ENCODE results near the gene TSG101.

The TSG101 gene

DNA sequence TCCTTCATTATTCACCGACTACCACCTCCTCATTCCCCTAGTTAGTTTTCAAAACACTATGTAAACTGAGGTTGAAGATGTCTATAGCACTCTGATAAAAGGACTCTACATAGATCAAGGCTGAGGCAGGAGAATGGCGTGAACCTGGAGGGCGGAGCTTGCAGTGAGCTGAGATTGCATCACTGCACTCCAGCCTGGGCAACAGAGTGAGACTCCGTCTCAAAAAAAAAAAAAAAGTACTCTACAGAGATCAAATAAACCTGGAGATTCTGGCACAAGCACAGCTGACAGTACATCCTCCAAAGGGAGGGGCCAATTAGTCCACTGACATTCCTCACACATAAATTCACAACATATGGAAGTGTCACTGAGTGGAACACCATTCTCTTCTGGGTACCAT, 31.0 kb downstream of the TSG101 start:
- Histone ChIP-seq H4K8ac (ENCODE audit: low read depth, low read length) (no peak overlapping the region), H2BK5ac (ENCODE audit: low read length) (no peak overlapping the region), H2BK120ac (ENCODE audit: low read depth, low read length) (no peak overlapping the region), H3K4me1 (ENCODE audit: control insufficient read depth in 2 of 2, insufficient read depth in 1 of 2, low read depth in 1 of 2, low read length in 2 of 2) (no peaks in the 10 kb centered on the region), H3K23ac (ENCODE audit: low read depth, low read length, poor library complexity) (no peak overlapping the region), H2AFZ (ENCODE audit: low read length) (no peak overlapping the region), H3K4me2 (ENCODE audit: insufficient read depth, low read length, poor library complexity, severe bottlenecking) (no peak overlapping the region), H3K9ac (ENCODE audit: low read depth, low read length, poor library complexity) (no peak overlapping the region), H4K91ac (ENCODE audit: low read depth, low read length, poor library complexity) (no peak overlapping the region), H3K4ac (ENCODE audit: low read length) (no peak overlapping the region), H2BK15ac (ENCODE audit: low read length) (no peak overlapping the region), H2AK5ac (ENCODE audit: low read depth, low read length) (no peak overlapping the region), H3K36me3 (replicated peaks in 1 of 2; ENCODE audit: control insufficient read depth in 2 of 2, insufficient read depth in 2 of 2, low read length in 2 of 2) (peaks cover 17 to 94% of the 10 kb centered on the region in 2 donors), H3K9me3 (replicated peaks in 1 of 2; ENCODE audit: control insufficient read depth in 2 of 2, insufficient read depth in 1 of 2, low read depth in 1 of 2, low read length in 2 of 2) (no peaks in the 10 kb centered on the region), H3K27ac (replicated peaks; ENCODE audit: low read length) (no peak overlapping the region), H3K4me3 (ENCODE audit: low read length in 2 of 2) (no peak overlapping the region), H3K18ac (ENCODE audit: low read length) (no peak overlapping the region), H3K79me1 (ENCODE audit: low read depth, low read length) (no peaks in the 10 kb centered on the region), H3K27me3 (ENCODE audit: control insufficient read depth in 3 of 3, insufficient read depth in 3 of 3, low read depth in 1 of 3, low read length in 3 of 3) (no peaks in the 10 kb centered on the region), H3K14ac (ENCODE audit: low read length) (no peak overlapping the region), H2BK12ac (ENCODE audit: low read length) (no peak overlapping the region)
- DNase-seq (ENCODE audit: low spot score), result no peak
- no CpG with 5 or more reads among the region's 4 CpGs for WGBS, 2 donors (ENCODE audit: extremely low coverage in 2 of 2, insufficient read length in 2 of 2, insufficient replicate concordance in 1 of 2)

DNA sequence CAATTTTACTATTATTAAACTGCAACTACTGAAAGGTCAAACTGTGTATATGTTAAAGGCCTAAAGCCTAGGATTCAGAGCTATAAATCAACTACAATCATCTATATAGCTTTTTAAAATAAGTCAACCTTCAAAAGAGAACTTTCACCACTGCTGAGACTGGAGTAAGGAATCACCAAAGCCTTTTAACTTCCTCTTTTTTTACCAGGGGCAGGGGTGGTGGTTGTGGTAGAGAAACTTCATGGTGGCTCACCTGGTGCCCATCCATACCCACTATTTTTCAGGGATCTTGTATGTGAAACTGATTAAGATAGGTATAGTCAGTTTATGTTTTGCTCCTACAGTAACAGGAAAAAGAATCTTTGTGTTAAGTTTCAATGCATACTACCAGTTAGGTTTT, 31.5 kb downstream of the TSG101 start:
- H3K4me2 ChIP-seq (ENCODE audit: insufficient read depth, low read length, poor library complexity, severe bottlenecking), result no peak overlapping the region
- no peak overlapping the region for H4K8ac ChIP-seq (ENCODE audit: low read depth, low read length)
- DNase-seq (ENCODE audit: low spot score), result no peak
- H3K4me3 ChIP-seq (ENCODE audit: low read length in 2 of 2), result no peak overlapping the region
- no peak overlapping the region for H2BK15ac ChIP-seq (ENCODE audit: low read length)
- H2AK5ac ChIP-seq (ENCODE audit: low read depth, low read length), result no peak overlapping the region
- H2BK12ac ChIP-seq (ENCODE audit: low read length), result no peak overlapping the region
- no peak overlapping the region for H3K27ac ChIP-seq (replicated peaks; ENCODE audit: low read length)
- peaks cover 20 to 94% of the 10 kb centered on the region in 2 donors for H3K36me3 ChIP-seq (replicated peaks in 1 of 2; ENCODE audit: control insufficient read depth in 2 of 2, insufficient read depth in 2 of 2, low read length in 2 of 2)
- no peak overlapping the region for H3K18ac ChIP-seq (ENCODE audit: low read length)
- no peaks in the 10 kb centered on the region for H3K27me3 ChIP-seq (ENCODE audit: control insufficient read depth in 3 of 3, insufficient read depth in 3 of 3, low read depth in 1 of 3, low read length in 3 of 3)
- H2AFZ ChIP-seq (ENCODE audit: low read length), result no peak overlapping the region
- no peak overlapping the region for H2BK120ac ChIP-seq (ENCODE audit: low read depth, low read length)
- H3K9me3 ChIP-seq (replicated peaks in 1 of 2; ENCODE audit: control insufficient read depth in 2 of 2, insufficient read depth in 1 of 2, low read depth in 1 of 2, low read length in 2 of 2), result no peaks in the 10 kb centered on the region
- H4K91ac ChIP-seq (ENCODE audit: low read depth, low read length, poor library complexity), result no peak overlapping the region
- no peak overlapping the region for H3K9ac ChIP-seq (ENCODE audit: low read depth, low read length, poor library complexity)
- no peak overlapping the region for H3K23ac ChIP-seq (ENCODE audit: low read depth, low read length, poor library complexity)
- no peak overlapping the region for H2BK5ac ChIP-seq (ENCODE audit: low read length)
- H3K4me1 ChIP-seq (ENCODE audit: control insufficient read depth in 2 of 2, insufficient read depth in 1 of 2, low read depth in 1 of 2, low read length in 2 of 2), result no peaks in the 10 kb centered on the region
- H3K14ac ChIP-seq (ENCODE audit: low read length), result no peak overlapping the region
- no peaks in the 10 kb centered on the region for H3K79me1 ChIP-seq (ENCODE audit: low read depth, low read length)
- no peak overlapping the region for H3K4ac ChIP-seq (ENCODE audit: low read length)

DNA sequence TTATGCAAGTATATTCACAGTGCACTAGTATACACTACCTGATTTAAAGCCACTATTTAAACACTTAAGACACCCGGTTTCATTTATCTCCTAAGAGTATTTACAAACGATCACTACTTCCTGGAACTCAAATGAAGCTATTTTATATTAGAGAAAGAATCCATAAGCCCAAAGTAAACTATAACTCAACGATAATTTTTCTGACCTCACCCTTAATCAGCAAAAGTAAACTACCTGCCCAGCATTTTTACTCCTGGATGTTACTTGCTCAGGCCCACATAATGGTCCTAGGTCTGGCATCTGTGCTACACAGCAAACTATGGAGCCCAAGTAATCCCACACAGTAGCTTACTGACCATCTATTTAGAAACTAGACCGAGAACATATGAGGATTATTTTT, 33.4 kb downstream of the TSG101 start:
- no peak overlapping the region for H2BK120ac ChIP-seq (ENCODE audit: low read depth, low read length)
- no peak overlapping the region for H2AFZ ChIP-seq (ENCODE audit: low read length)
- no peaks in the 10 kb centered on the region for H3K27me3 ChIP-seq (ENCODE audit: control insufficient read depth in 3 of 3, insufficient read depth in 3 of 3, low read depth in 1 of 3, low read length in 3 of 3)
- H3K23ac ChIP-seq (ENCODE audit: low read depth, low read length, poor library complexity), result no peak overlapping the region
- H3K4ac ChIP-seq (ENCODE audit: low read length), result no peak overlapping the region
- no peak for DNase-seq (ENCODE audit: low spot score)
- no peak overlapping the region for H3K18ac ChIP-seq (ENCODE audit: low read length)
- H3K36me3 ChIP-seq (replicated peaks in 1 of 2; ENCODE audit: control insufficient read depth in 2 of 2, insufficient read depth in 2 of 2, low read length in 2 of 2), result peaks cover 19 to 93% of the 10 kb centered on the region in 2 donors
- H3K9ac ChIP-seq (ENCODE audit: low read depth, low read length, poor library complexity), result no peak overlapping the region
- no peak overlapping the region for H3K27ac ChIP-seq (replicated peaks; ENCODE audit: low read length)
- no peaks in the 10 kb centered on the region for H3K9me3 ChIP-seq (replicated peaks in 1 of 2; ENCODE audit: control insufficient read depth in 2 of 2, insufficient read depth in 1 of 2, low read depth in 1 of 2, low read length in 2 of 2)
- H4K8ac ChIP-seq (ENCODE audit: low read depth, low read length), result no peak overlapping the region
- H2BK5ac ChIP-seq (ENCODE audit: low read length), result no peak overlapping the region
- H3K4me3 ChIP-seq (ENCODE audit: low read length in 2 of 2), result no peak overlapping the region
- no peak overlapping the region for H2BK15ac ChIP-seq (ENCODE audit: low read length)
- H3K4me2 ChIP-seq (ENCODE audit: insufficient read depth, low read length, poor library complexity, severe bottlenecking), result no peak overlapping the region
- H3K14ac ChIP-seq (ENCODE audit: low read length), result no peak overlapping the region
- no peak overlapping the region for H2BK12ac ChIP-seq (ENCODE audit: low read length)
- H3K4me1 ChIP-seq (ENCODE audit: control insufficient read depth in 2 of 2, insufficient read depth in 1 of 2, low read depth in 1 of 2, low read length in 2 of 2), result no peaks in the 10 kb centered on the region
- no peak overlapping the region for H4K91ac ChIP-seq (ENCODE audit: low read depth, low read length, poor library complexity)
- no peak overlapping the region for H2AK5ac ChIP-seq (ENCODE audit: low read depth, low read length)
- no CpG with 5 or more reads among the region's 4 CpGs for whole genome bisulfite sequencing, 2 donors (ENCODE audit: extremely low coverage in 2 of 2, insufficient read length in 2 of 2, insufficient replicate concordance in 1 of 2)
- H3K79me1 ChIP-seq (ENCODE audit: low read depth, low read length), result no peaks in the 10 kb centered on the region

DNA sequence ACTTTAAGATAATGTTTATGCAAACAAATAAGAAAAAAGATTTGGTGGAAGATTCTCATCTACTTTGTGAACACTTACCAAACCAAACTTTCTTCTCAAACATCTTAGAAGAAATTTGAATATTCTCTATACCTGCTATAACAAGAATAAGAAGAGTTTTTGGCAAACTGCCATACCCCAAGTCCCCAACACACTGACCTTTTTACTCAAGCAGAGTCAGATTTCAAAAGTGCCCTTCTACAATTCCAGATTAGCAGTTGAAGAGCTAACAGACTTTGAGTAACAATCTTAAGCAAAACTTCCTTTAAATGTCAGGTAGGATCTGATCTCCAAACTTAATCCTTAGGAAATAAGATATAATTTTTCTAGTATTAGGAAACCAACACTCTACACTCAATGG, 33.9 kb downstream of the TSG101 start:
- Histone ChIP-seq H3K27me3 (ENCODE audit: control insufficient read depth in 3 of 3, insufficient read depth in 3 of 3, low read depth in 1 of 3, low read length in 3 of 3) (no peaks in the 10 kb centered on the region), H2BK5ac (ENCODE audit: low read length) (no peak overlapping the region), H3K4me3 (ENCODE audit: low read length in 2 of 2) (no peak overlapping the region), H3K18ac (ENCODE audit: low read length) (no peak overlapping the region), H3K4ac (ENCODE audit: low read length) (no peak overlapping the region), H3K4me1 (ENCODE audit: control insufficient read depth in 2 of 2, insufficient read depth in 1 of 2, low read depth in 1 of 2, low read length in 2 of 2) (no peaks in the 10 kb centered on the region), H3K14ac (ENCODE audit: low read length) (no peak overlapping the region), H2AFZ (ENCODE audit: low read length) (no peak overlapping the region), H4K8ac (ENCODE audit: low read depth, low read length) (no peak overlapping the region), H2BK120ac (ENCODE audit: low read depth, low read length) (no peak overlapping the region), H4K91ac (ENCODE audit: low read depth, low read length, poor library complexity) (no peak overlapping the region), H2BK15ac (ENCODE audit: low read length) (no peak overlapping the region), H3K4me2 (ENCODE audit: insufficient read depth, low read length, poor library complexity, severe bottlenecking) (no peak overlapping the region), H3K9ac (ENCODE audit: low read depth, low read length, poor library complexity) (no peak overlapping the region), H2AK5ac (ENCODE audit: low read depth, low read length) (no peak overlapping the region), H3K36me3 (replicated peaks in 1 of 2; ENCODE audit: control insufficient read depth in 2 of 2, insufficient read depth in 2 of 2, low read length in 2 of 2) (peaks cover 17 to 93% of the 10 kb centered on the region in 2 donors), H3K27ac (replicated peaks; ENCODE audit: low read length) (no peak overlapping the region), H3K79me1 (ENCODE audit: low read depth, low read length) (no peaks in the 10 kb centered on the region), H3K23ac (ENCODE audit: low read depth, low read length, poor library complexity) (no peak overlapping the region), H3K9me3 (replicated peaks in 1 of 2; ENCODE audit: control insufficient read depth in 2 of 2, insufficient read depth in 1 of 2, low read depth in 1 of 2, low read length in 2 of 2) (no peaks in the 10 kb centered on the region), H2BK12ac (ENCODE audit: low read length) (no peak overlapping the region)
- DNase-seq (ENCODE audit: low spot score), result no peak
